CD4-positive, alpha-beta T cell (primary cell): Measurements from ENCODE around the gene PRAMEF5. TPM values are rescaled to one million over a fixed set of nuclear protein-coding genes. Genes with fewer than 3 reads are reported as not detected.
"Not testable (repeated sequence)": the region's sequence is repeated elsewhere in the genome, so short reads cannot be mapped to it uniquely, and the experiment has no call there.

ENCODE experiments used
- ATAC-seq: fragments of 200-7000 bp; cut with Tn5 transposase; one replicate; pipeline ENCODE4 v1.10.0; 2022; ENCODE audit warnings: mild to moderate bottlenecking; ENCODE audit not compliant: poor library complexity
- CTCF ChIA-PET: fragments of 350-600 bp; sonication (Branson Sonifier 250); formaldehyde crosslinking; loops from one replicate; lab custom pipeline; 2021; ENCODE audit warnings: antibody characterized with exemption, inconsistent platforms; lab: Charles Lee
- POLR2A ChIA-PET: fragments of 350-600 bp; sonication (Branson Sonifier 250); formaldehyde crosslinking; loops from one replicate; lab custom pipeline; 2021; ENCODE audit warnings: antibody characterized with exemption, inconsistent platforms; lab: Charles Lee
- DNase-seq, 14 experiments: peaks; one replicate each; pipeline ENCODE4 v3.0.0-alpha.2; 2013 to 2020; ENCODE audit warnings: mixed read lengths in 2 of 14
- H3K27ac ChIP-seq, 2 donors: one replicate each; pipeline versions ENCODE4 v1.5.1 to v1.7.0; 2013; ENCODE audit warnings: low read length in 2 of 2, low read depth in 1 of 2, mild to moderate bottlenecking in 1 of 2
- H3K27me3 ChIP-seq, 2 experiments: 1 replicate in 1 of 2; 2 replicates in 1 of 2; pipeline versions ENCODE4 v1.6.1 to v1.7.0; 2013; ENCODE audit warnings: low read length in 2 of 2, control low read depth in 1 of 2, mild to moderate bottlenecking in 1 of 2, moderate library complexity in 1 of 2; ENCODE audit not compliant: insufficient read depth in 2 of 2, control insufficient read depth in 1 of 2
- H3K36me3 ChIP-seq: one replicate; pipeline ENCODE4 v1.6.1; 2013; ENCODE audit warnings: low read length, control low read depth; ENCODE audit not compliant: insufficient read depth
- H3K4me1 ChIP-seq: one replicate; pipeline ENCODE4 v1.6.1; 2013; ENCODE audit warnings: low read length, control low read depth; ENCODE audit not compliant: insufficient read depth
- H3K4me3 ChIP-seq: one replicate; pipeline ENCODE4 v1.5.1; 2013; ENCODE audit warnings: mild to moderate bottlenecking, low read length, moderate library complexity
- H3K9me3 ChIP-seq, 2 experiments: 1 replicate in 1 of 2; 2 replicates in 1 of 2; pipeline versions ENCODE4 v1.6.1 to v1.7.0; 2013; ENCODE audit warnings: low read length in 2 of 2, mild to moderate bottlenecking in 2 of 2, control low read depth in 1 of 2, moderate library complexity in 1 of 2; ENCODE audit not compliant: control insufficient read depth in 1 of 2, insufficient read depth in 1 of 2
- H3K27ac Mint-ChIP-seq: one replicate; pipeline ENCODE4 v1.8.0; 2020; ENCODE audit warnings: mixed read lengths
- H3K27me3 Mint-ChIP-seq: one replicate; pipeline ENCODE4 v1.8.0; 2021; ENCODE audit warnings: mixed read lengths
- H3K36me3 Mint-ChIP-seq: one replicate; pipeline ENCODE4 v1.8.0; 2021; ENCODE audit warnings: low read depth, mixed read lengths
- H3K4me1 Mint-ChIP-seq: one replicate; pipeline ENCODE4 v1.8.0; 2021; ENCODE audit warnings: low read depth, mixed read lengths
- H3K4me3 Mint-ChIP-seq: one replicate; pipeline ENCODE4 v1.8.0; 2020; ENCODE audit warnings: mild to moderate bottlenecking, mixed read lengths
- H3K9me3 Mint-ChIP-seq: one replicate; pipeline ENCODE4 v1.8.0; 2020; ENCODE audit warnings: mixed read lengths
- intact Hi-C, 2 experiments: fragments of 100-400 bp; cut with DNase I in 1 of 2; cut with micrococcal nuclease in 1 of 2; formaldehyde crosslinking; loops; one replicate each; pipeline versions ENCODE4 v1.15.1 to v1.9.0; 2023 to 2025; cut with DNase I, micrococcal nuclease
- total RNA-seq, 174 experiments: library from RNA in 2 of 174; stranded (reverse) in 2 of 174; gene quantifications; one replicate each; pipeline ENCODE4 v1.2.3 and lab custom pipeline; 2021 to 2026
- TF ChIP-seq, protein P1 (sequence below): fragments of 200-600 bp; IDR thresholded peaks from one replicate; pipeline ENCODE4 v1.8.0; 2022; ENCODE audit warnings: antibody characterized with exemption, mild to moderate bottlenecking

Gene PRAMEF5
- total RNA-seq, 2 experiments from 2014 or later: not detected

DNA sequence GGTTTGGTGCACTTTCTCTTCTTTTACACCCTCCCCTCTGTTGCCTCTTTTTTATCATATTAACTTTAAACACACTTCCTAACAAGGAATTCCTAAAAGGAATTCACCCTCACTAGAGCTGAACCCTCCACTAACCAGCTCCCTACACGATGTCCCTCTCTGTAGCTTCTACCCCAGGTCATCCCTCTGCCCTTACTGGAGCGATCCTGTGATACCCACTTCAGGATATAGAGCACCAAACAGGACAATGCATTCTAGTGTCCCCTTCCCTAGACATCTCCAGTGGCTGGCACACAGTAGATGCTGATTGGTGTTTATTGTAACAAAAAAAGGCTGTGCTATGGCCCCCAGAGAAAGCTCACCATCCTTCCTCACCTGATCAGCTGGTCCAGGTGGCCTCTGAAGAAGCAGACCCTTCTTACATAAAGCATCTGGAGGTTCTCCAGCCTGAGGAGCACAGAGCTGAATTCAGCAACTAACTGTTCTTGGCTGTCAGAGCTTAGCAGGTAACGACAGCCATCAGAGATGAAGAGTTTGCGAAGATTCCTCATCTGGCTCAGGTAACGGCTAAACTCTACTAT lies 29.4 kb upstream of the PRAMEF5 start:
- no peaks in the 10 kb centered on the region for H3K36me3 ChIP-seq
- no peaks in the 10 kb centered on the region for H3K4me1 ChIP-seq
- no peaks in the 10 kb centered on the region for H3K27me3 ChIP-seq
- no peak overlapping the region for H3K27ac ChIP-seq
- no peaks in the 10 kb centered on the region for H3K9me3 ChIP-seq
- intact Hi-C loops: no loop called here
- Mint-ChIP-seq H3K9me3 (no peaks in the 10 kb centered on the region), H3K27ac (no peak overlapping the region), H3K4me3 (no peak overlapping the region), H3K36me3 (no peaks in the 10 kb centered on the region), H3K4me1 (no peaks in the 10 kb centered on the region), H3K27me3 (peaks cover 21% of the 10 kb centered on the region)
- no peak overlapping the region for H3K4me3 ChIP-seq
- ChIA-PET POLR2A (no interaction called here), CTCF (no interaction called here)
- ATAC-seq (no peak), DNase-seq (no peak)
- TF ChIP-seq, protein P1, sequence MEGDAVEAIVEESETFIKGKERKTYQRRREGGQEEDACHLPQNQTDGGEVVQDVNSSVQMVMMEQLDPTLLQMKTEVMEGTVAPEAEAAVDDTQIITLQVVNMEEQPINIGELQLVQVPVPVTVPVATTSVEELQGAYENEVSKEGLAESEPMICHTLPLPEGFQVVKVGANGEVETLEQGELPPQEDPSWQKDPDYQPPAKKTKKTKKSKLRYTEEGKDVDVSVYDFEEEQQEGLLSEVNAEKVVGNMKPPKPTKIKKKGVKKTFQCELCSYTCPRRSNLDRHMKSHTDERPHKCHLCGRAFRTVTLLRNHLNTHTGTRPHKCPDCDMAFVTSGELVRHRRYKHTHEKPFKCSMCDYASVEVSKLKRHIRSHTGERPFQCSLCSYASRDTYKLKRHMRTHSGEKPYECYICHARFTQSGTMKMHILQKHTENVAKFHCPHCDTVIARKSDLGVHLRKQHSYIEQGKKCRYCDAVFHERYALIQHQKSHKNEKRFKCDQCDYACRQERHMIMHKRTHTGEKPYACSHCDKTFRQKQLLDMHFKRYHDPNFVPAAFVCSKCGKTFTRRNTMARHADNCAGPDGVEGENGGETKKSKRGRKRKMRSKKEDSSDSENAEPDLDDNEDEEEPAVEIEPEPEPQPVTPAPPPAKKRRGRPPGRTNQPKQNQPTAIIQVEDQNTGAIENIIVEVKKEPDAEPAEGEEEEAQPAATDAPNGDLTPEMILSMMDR: no peak

DNA sequence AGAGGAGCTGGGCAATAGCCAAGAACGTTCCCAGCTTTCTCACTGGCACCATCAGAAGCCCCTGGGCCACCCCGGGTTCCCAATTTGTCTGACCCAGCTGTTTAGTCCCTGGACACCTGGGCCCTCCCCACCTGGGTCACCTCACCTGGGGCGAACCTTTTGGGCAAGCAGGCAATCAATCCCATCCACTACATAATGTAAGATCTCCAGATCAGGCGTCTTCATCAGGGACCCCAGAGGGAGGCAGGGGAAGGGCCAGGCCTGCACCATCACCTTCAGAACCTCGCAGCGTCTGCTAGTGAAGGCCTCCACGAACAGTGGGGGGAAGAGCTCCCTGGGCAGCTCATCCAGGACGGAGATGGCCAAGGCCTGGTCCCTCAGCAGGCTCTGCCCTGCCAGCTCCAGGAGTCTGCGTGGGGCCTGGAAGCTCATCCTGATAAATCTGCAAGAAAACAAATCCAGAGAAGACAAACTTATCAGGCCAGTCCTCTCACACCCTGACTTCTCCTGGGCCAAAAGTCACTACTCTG lies 28.3 kb upstream of the PRAMEF5 start, which contains the start of gene PRAMEF18:
Gene PRAMEF18 (minus strand): TSS at position 480 of the 530 bp plus-strand sequence. CDS start 48 bp downstream, at position 432.
- H3K27ac Mint-ChIP-seq, intact Hi-C loops, H3K36me3 Mint-ChIP-seq, CTCF ChIA-PET, ATAC-seq, POLR2A ChIA-PET, DNase-seq, H3K9me3 Mint-ChIP-seq, H3K4me1 Mint-ChIP-seq, H3K27ac ChIP-seq, H3K4me3 Mint-ChIP-seq, H3K36me3 ChIP-seq, H3K4me3 ChIP-seq, H3K27me3 ChIP-seq, H3K4me1 ChIP-seq, H3K9me3 ChIP-seq: not testable (repeated sequence)
- peaks cover 25% of the 10 kb centered on the region for H3K27me3 Mint-ChIP-seq

DNA sequence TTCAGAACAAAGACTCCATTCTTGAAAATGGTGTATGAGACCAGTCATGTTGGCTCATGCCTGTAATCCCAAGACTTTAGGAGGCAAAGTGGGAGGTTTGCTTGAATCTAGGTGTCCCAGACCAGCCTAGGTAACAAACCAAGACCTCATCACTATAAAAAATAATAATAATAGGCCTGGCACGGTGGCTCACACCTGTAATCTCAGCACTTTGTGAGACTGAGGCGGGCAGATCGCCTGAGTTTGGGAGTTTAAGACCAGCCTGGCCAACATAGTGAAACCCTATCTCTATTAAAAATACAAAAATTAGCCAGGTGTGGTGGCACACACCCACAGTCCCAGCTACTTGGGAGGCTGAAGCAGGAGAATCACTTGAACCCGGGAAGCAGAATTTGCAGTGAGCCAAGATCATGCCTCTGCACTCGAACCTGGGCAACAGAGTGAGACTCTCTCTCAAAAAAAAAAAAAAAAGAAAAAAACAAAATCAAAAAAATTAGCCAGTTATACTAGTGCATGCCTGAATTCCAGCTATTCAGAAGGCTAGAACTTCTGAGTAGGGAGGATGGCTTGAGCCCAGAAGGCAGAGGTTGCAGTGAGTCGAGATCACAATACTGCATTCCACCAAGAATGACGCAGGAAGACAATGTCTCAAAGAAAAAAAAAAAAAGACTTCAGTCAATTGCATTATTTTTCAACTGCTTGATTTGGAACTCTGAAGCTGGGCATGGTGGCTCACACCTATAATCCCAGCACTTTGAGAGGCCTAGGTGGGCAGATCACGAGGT lies 26.5 kb upstream of the PRAMEF5 start:
- POLR2A ChIA-PET, H3K27ac Mint-ChIP-seq: not testable (repeated sequence)

GRCh38 chr1:13228343-13228781 lies 25.6 kb upstream of the PRAMEF5 start:
- TF ChIP-seq, protein P1: peak; percentile 47
- Mint-ChIP-seq H3K36me3 (no peaks in the 10 kb centered on the region), H3K4me1 (no peaks in the 10 kb centered on the region), H3K4me3 (no peak overlapping the region), H3K9me3 (no peaks in the 10 kb centered on the region), H3K27me3 (peaks cover 31% of the 10 kb centered on the region), H3K27ac (no peak overlapping the region)
- ChIA-PET POLR2A (no interaction called here), CTCF (no interaction called here)
- ATAC-seq (no peak), DNase-seq (peak in 10 of 14 experiments; percentile 12 to 52 (median 23))
- Histone ChIP-seq H3K27me3 (no peaks in the 10 kb centered on the region), H3K4me3 (no peak overlapping the region), H3K36me3 (no peaks in the 10 kb centered on the region), H3K4me1 (no peaks in the 10 kb centered on the region), H3K27ac (no peak overlapping the region), H3K9me3 (no peaks in the 10 kb centered on the region)
- intact Hi-C loops: no loop called here

More for the DNA sequence above, 26.5 kb upstream of the PRAMEF5 start:
- H3K4me3 ChIP-seq, H3K4me3 Mint-ChIP-seq, H3K4me1 ChIP-seq, H3K27me3 ChIP-seq, H3K36me3 ChIP-seq, CTCF ChIA-PET, DNase-seq, H3K9me3 Mint-ChIP-seq, intact Hi-C loops, H3K9me3 ChIP-seq, H3K27ac ChIP-seq, H3K4me1 Mint-ChIP-seq, H3K36me3 Mint-ChIP-seq, ATAC-seq: not testable (repeated sequence)
- peaks cover 31% of the 10 kb centered on the region for H3K27me3 Mint-ChIP-seq

GRCh38 chr1:13230096-13230495 lies 23.9 kb upstream of the PRAMEF5 start:
- H3K9me3 Mint-ChIP-seq, H3K4me3 Mint-ChIP-seq, H3K27me3 ChIP-seq, H3K4me1 ChIP-seq, H3K27ac ChIP-seq, H3K4me3 ChIP-seq, ATAC-seq, CTCF ChIA-PET, H3K4me1 Mint-ChIP-seq, DNase-seq, H3K27ac Mint-ChIP-seq, intact Hi-C loops, H3K36me3 ChIP-seq, H3K36me3 Mint-ChIP-seq, H3K9me3 ChIP-seq: not testable (repeated sequence)
- POLR2A ChIA-PET: interaction anchor here (0.7 kb wide), 1 partner anchor 147 kb away, joined by 3 read pairs; no protein-coding TSS in a partner anchor
- H3K27me3 Mint-ChIP-seq: peaks cover 22% of the 10 kb centered on the region
